ENCODE results near the gene SRM. TPM values are rescaled to one million over a fixed set of nuclear protein-coding genes. Genes with fewer than 3 reads are reported as not detected.

The SRM gene
- total RNA-seq, 4 donors from 2014 or later: 66.2 to 210 (median 87.4) TPM

GRCh38 chr1:11061652-11062365 lies 2.0 kb upstream of the SRM start:
- Histone ChIP-seq H3K27ac (peak overlapping the region in 3 of 4 donors; percentile 70 to 83 (median 78)), H3K4me1 (peaks cover 0 to 53% (median 25%) of the 10 kb centered on the region in 4 donors), H3K9me3 (no peaks in the 10 kb centered on the region), H3K36me3 (peaks cover 0 to 49% (median 0%) of the 10 kb centered on the region in 3 donors), H3K27me3 (no peaks in the 10 kb centered on the region), H3K4me3 (peak overlapping the region in 1 of 4 donors; percentile 86)
- no peak for DNase-seq (ENCODE audit: low spot score in 2 of 2)
- WGBS, 2 donors: 61 to 64% methylated on average over 5 of the region's 5 CpGs
- TF ChIP-seq POLR2A (IDR thresholded peaks at IDR 0.05) (no peak), EP300 (IDR thresholded peaks at IDR 0.05) (no peak), CTCF (IDR thresholded peaks at IDR 0.05) (no peak)

- no peak for DNase-seq (ENCODE audit: low spot score in 2 of 2)
- WGBS, 2 donors: 4 to 6% methylated on average over 23 to 26 of the region's 72 CpGs
- Histone ChIP-seq H3K27me3 (no peaks in the 10 kb centered on the region), H3K4me3 (peak overlapping the region; percentile 87 to 100 (median 98)), H3K27ac (peak overlapping the region; percentile 24 to 86 (median 61)), H3K4me1 (peaks cover 0 to 53% (median 25%) of the 10 kb centered on the region in 4 donors), H3K9me3 (no peaks in the 10 kb centered on the region), H3K36me3 (peaks cover 0 to 49% (median 8%) of the 10 kb centered on the region in 3 donors)
- TF ChIP-seq CTCF (IDR thresholded peaks at IDR 0.05) (no peak), POLR2A (IDR thresholded peaks at IDR 0.05) (no peak), EP300 (IDR thresholded peaks at IDR 0.05) (no peak)
Observed at GRCh38 chr1:11059155-11059967, 457 bp downstream of the SRM start.

GRCh38 chr1:11058595-11059154 lies 1.1 kb downstream of the SRM start:
- TF ChIP-seq EP300 (IDR thresholded peaks at IDR 0.05) (no peak), POLR2A (IDR thresholded peaks at IDR 0.05) (no peak), CTCF (IDR thresholded peaks at IDR 0.05) (no peak)
- H3K9me3 ChIP-seq: no peaks in the 10 kb centered on the region
- no peak for DNase-seq (ENCODE audit: low spot score in 2 of 2)

GRCh38 chr1:11058026-11058425 lies 1.8 kb downstream of the SRM start:
- DNase-seq (ENCODE audit: low spot score in 2 of 2): no peak
- WGBS, 2 donors: 92 to 95% methylated on average over 14 of the region's 14 CpGs
- Histone ChIP-seq H3K36me3 (peaks cover 0 to 46% (median 8%) of the 10 kb centered on the region in 3 donors), H3K27ac (no peak overlapping the region), H3K27me3 (no peaks in the 10 kb centered on the region), H3K4me1 (peaks cover 0 to 47% (median 24%) of the 10 kb centered on the region in 4 donors), H3K9me3 (no peaks in the 10 kb centered on the region), H3K4me3 (peak overlapping the region in 1 of 4 donors; percentile 100)
- TF ChIP-seq EP300 (IDR thresholded peaks at IDR 0.05) (no peak), CTCF (IDR thresholded peaks at IDR 0.05) (no peak), POLR2A (IDR thresholded peaks at IDR 0.05) (no peak)

More at GRCh38 chr1:11058595-11059154, 1.1 kb downstream of the SRM start:
- H3K36me3 ChIP-seq: peaks cover 0 to 49% (median 8%) of the 10 kb centered on the region in 3 donors
- no peaks in the 10 kb centered on the region for H3K27me3 ChIP-seq
- H3K4me1 ChIP-seq: peaks cover 0 to 46% (median 25%) of the 10 kb centered on the region in 4 donors
- peak overlapping the region; percentile 1 to 86 (median 51) for H3K27ac ChIP-seq
- peak overlapping the region; percentile 87 to 100 (median 98) for H3K4me3 ChIP-seq
- WGBS, 2 donors: 40 to 55% methylated on average over 25 to 26 of the region's 28 CpGs

Measured in tibial nerve (tissue), 4 donors.